Erythroblast (primary cell): ENCODE results near the gene ECE2.

Source experiments
- GATA1 ChIP-seq: IDR thresholded peaks from 2 replicates; pipeline ENCODE4 v1.6.1; 2011; ENCODE audit warnings: low read depth, mild to moderate bottlenecking, control low read depth, low read length, moderate library complexity
- POLR2A ChIP-seq: IDR thresholded peaks from 2 replicates; pipeline ENCODE4 v1.6.1; 2011; ENCODE audit warnings: mild to moderate bottlenecking, low read length

- TF ChIP-seq POLR2A (no peak), GATA1 (no peak)
Measured at GRCh38 chr3:184234671-184235380, 41.0 kb upstream of the ECE2 start.
